ENCODE measurements around the gene FXYD1.

DNA sequence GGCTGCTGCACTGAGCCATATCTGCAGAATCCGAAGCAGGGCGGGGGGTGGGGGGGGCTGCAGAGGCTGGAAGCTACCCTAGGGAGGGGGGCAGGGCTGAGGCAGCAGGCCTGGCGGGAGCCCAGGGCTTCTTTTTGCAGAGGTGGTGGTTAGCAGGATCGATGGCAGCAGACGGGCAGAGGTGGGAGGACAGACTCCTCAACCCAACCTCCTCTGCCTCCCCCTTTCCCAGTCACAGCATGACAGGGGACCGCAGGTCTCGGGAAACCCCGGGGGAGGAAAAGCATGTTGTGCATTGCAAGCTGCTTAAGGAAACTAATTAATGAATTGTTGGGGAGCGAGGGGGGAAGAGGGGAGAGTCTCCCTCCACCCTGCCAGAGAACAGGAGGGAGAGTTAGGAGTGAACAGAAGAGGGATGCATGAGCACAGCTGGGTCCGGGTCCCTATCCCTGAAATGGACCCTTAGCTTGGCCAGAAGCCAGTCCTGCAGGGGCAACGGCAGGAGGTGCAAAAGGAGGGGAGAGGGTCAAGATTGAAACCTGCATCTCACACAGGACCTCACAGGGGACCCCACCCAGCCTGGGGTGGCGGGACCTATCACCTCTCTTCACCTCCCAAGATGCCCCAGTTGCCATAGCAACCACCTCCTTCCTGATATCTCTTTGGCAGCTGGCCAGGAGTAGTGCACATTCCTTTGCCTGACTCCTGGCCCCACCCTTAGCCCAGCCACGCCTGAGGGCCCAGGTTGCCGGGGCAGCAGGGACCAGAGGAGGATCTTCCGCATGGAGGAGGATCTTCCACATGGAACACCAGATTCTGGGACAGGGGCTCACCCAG is 6.2 kb downstream of the FXYD1 start:
- TF ChIP-seq, protein P1, sequence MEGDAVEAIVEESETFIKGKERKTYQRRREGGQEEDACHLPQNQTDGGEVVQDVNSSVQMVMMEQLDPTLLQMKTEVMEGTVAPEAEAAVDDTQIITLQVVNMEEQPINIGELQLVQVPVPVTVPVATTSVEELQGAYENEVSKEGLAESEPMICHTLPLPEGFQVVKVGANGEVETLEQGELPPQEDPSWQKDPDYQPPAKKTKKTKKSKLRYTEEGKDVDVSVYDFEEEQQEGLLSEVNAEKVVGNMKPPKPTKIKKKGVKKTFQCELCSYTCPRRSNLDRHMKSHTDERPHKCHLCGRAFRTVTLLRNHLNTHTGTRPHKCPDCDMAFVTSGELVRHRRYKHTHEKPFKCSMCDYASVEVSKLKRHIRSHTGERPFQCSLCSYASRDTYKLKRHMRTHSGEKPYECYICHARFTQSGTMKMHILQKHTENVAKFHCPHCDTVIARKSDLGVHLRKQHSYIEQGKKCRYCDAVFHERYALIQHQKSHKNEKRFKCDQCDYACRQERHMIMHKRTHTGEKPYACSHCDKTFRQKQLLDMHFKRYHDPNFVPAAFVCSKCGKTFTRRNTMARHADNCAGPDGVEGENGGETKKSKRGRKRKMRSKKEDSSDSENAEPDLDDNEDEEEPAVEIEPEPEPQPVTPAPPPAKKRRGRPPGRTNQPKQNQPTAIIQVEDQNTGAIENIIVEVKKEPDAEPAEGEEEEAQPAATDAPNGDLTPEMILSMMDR (IDR thresholded peaks at IDR 0.05): no peak
- TF ChIP-seq POLR2A (IDR thresholded peaks at IDR 0.05): no peak
